Measurements from ENCODE around the gene JAG2. TPM values are rescaled to one million over a fixed set of nuclear protein-coding genes. Genes with fewer than 3 reads are reported as not detected.

JAG2 gene
- total RNA-seq, 1 experiment from 2014 or later, result 12.2 TPM

GRCh38 chr14:105152794-105153241, 15.8 kb downstream of the JAG2 start:
- CTCF ChIA-PET, result interaction anchor here (1.1 to 1.2 kb wide), 2 partner anchors 16 to 62 kb away, joined by 4 read pairs; partner anchors contain the start of gene JAG2
- H3K9me3 Mint-ChIP-seq, result no peaks in the 10 kb centered on the region
- no peaks in the 10 kb centered on the region for H3K4me1 Mint-ChIP-seq
- no peak for TF ChIP-seq TP53 (CRISPR knock-in tag; IDR thresholded peaks at IDR 0.05)
- TF ChIP-seq ZBTB43 (CRISPR knock-in tag; IDR thresholded peaks at IDR 0.05), result no peak
- no peak for TF ChIP-seq NFYB (CRISPR knock-in tag; conservative IDR thresholded peaks at IDR 0.05; ENCODE audit: low read depth)
- TF ChIP-seq RORB (CRISPR knock-in tag; IDR thresholded peaks at IDR 0.05), result no peak
- TF ChIP-seq ATF3 (CRISPR knock-in tag; conservative IDR thresholded peaks at IDR 0.05), result no peak
- TF ChIP-seq ZBTB21 (CRISPR knock-in tag; IDR thresholded peaks at IDR 0.05; ENCODE audit: borderline replicate concordance), result no peak
- TF ChIP-seq MXD4 (CRISPR knock-in tag; IDR thresholded peaks at IDR 0.05; ENCODE audit: borderline replicate concordance), result no peak
- no peak for TF ChIP-seq ARID4B (CRISPR knock-in tag; IDR thresholded peaks at IDR 0.05; ENCODE audit: borderline replicate concordance)
- no peak for TF ChIP-seq MLX (CRISPR knock-in tag; IDR thresholded peaks at IDR 0.05)
- TF ChIP-seq ZNF263 (CRISPR knock-in tag; IDR thresholded peaks at IDR 0.05; ENCODE audit: low read depth), result no peak
- no peak for TF ChIP-seq AR (CRISPR knock-in tag; IDR thresholded peaks at IDR 0.05)
- ATAC-seq (no peak), DNase-seq (ENCODE audit: low spot score) (no peak)
- H3K36me3 Mint-ChIP-seq, result no peaks in the 10 kb centered on the region
- H3K27ac Mint-ChIP-seq, result no peak overlapping the region
- POLR2A ChIA-PET, result no interaction called here
- H3K27me3 Mint-ChIP-seq (ENCODE audit: low read depth), result no peaks in the 10 kb centered on the region
- H3K4me3 Mint-ChIP-seq, result no peak overlapping the region

GRCh38 chr14:105151838-105152793, 16.5 kb downstream of the JAG2 start:
- no peak for TF ChIP-seq GRHL2 (CRISPR knock-in tag; IDR thresholded peaks at IDR 0.05; ENCODE audit: insufficient replicate concordance, severe bottlenecking)
- ChIA-PET CTCF (interaction anchor here (1.1 to 1.2 kb wide), 2 partner anchors 16 to 62 kb away, joined by 4 read pairs; partner anchors contain the start of gene JAG2), POLR2A (no interaction called here)
- no peak for DNase-seq (ENCODE audit: low spot score)
- H3K4me3 Mint-ChIP-seq, result no peak overlapping the region
- H3K4me1 Mint-ChIP-seq, result no peaks in the 10 kb centered on the region
- H3K9me3 Mint-ChIP-seq, result no peaks in the 10 kb centered on the region
- H3K36me3 Mint-ChIP-seq, result no peaks in the 10 kb centered on the region
- no peaks in the 10 kb centered on the region for H3K27me3 Mint-ChIP-seq (ENCODE audit: low read depth)
- no peak for ATAC-seq
- no peak overlapping the region for H3K27ac Mint-ChIP-seq

All from WTC11 (cell line).